NCI-H1436 (cell line): ENCODE results near the gene KLHL30.

ENCODE experiments used
- DNase-seq: peaks from one replicate; lab custom pipeline; 2025; lab: John Stamatoyannopoulos, UW

The KLHL30 gene

DNA sequence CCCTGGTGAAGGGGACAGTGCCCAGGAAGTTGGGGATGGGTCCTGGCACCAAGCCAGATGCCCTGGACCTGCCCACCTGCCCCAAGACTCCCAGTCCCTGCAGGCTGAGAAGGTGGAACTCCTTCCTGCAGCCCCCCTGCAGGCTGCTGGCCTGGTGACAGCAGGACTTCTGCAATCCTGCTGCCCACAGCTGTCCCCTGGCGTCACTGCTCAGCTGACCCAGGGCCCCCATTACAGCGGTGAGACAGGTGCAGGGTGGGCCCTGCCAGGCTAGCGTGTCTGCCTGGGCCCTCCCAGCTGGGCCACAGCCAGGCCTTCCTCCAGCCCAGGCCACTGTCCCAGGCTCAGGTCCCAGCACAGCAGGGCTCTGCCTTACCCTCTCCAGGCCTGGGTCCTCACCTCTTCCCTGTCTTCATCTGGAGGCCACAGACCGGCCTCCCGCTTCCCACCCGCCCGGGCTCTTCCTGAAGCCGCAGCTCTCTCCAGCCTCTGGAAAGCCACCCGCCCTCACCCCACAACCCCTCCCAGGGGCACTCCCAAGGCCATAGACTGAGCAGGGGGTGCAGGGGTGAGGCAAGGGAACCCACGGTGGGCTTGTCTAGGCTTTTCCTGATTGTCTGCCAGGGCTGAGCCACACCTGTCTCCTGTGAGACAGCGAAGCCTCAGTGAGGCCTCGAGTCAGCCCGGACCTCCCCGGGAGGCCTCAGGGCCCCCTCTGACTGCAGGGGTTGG lies 11.5 kb downstream of the KLHL30 start:
- DNase-seq, result no peak

DNA sequence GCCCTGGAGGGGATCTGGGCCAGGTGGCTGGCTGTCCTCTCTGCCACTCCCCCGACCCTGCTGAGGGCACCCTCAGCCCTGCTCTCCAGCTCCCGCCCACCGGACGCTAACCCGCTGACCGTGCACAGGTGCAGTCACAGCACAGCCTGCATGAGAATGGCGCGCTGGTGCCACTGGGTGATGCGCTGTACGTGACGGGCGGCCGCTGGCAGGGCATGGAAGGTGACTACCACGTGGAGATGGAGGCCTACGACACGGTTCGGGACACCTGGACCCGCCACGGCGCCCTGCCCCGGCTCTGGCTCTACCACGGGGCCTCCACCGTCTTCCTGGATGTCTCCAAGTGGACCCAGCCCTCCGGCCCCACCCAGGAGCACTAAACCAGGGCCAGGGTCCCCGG lies 12.2 kb downstream of the KLHL30 start:
- DNase-seq, result no peak

- no peak for DNase-seq
Observed at GRCh38 chr2:238151205-238151604, 12.7 kb downstream of the KLHL30 start.

GRCh38 chr2:238151628-238152235 lies 13.3 kb downstream of the KLHL30 start:
- no peak for DNase-seq

GRCh38 chr2:238152771-238153688 lies 14.6 kb downstream of the KLHL30 start:
- DNase-seq, result no peak

GRCh38 chr2:238154570-238154969 lies 16.1 kb downstream of the KLHL30 start:
- no peak for DNase-seq

- no peak for DNase-seq
Observed at GRCh38 chr2:238155051-238155760, 16.7 kb downstream of the KLHL30 start.

DNA sequence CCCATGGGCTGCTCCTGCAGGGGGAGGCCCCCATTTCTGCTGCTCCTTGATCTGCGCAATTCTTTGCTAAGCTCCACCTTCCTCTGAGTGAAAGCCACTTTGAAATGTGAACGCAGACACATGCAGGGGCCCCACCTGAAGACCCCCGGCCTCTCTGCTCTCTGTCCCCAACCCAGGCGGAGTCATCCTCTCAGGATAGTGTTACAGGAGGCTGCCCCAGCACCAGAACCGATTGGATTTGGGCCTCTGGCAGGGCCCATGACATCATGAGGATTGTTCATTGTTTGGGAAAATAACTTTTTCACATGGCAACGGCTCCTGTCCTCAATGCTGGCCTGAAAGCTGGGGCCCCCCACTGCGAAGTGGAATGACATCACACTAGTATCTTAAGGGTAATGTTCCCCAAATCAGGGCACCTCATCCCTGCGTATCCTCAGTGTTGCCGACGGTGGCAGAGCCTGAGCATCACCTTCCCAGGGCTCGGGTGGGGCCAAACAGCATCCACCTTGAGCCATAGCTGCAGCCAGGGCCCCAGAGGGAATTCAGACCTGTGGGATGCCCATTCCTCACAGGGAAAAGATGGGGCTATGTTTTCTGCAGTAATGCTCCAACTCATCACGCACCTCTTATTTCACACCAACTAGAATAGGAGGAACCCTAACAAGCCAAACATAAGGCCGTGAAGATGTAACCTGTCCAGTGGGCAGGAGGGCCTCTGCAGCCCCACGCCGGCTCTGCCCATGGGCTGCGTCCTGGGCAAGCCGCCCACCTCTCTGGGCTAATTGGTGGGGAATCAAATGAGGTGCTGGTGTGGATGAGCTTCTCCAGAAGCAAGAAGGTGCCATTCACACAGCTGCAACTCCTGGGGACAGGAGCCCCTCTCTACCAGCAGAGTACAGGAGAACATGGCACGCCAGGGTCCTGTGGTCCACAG lies 17.6 kb downstream of the KLHL30 start:
- DNase-seq, result no peak

- DNase-seq, result no peak
Observed at GRCh38 chr2:238157506-238158017, 19.1 kb downstream of the KLHL30 start.

GRCh38 chr2:238158018-238158508 lies 19.6 kb downstream of the KLHL30 start:
- no peak for DNase-seq

DNA sequence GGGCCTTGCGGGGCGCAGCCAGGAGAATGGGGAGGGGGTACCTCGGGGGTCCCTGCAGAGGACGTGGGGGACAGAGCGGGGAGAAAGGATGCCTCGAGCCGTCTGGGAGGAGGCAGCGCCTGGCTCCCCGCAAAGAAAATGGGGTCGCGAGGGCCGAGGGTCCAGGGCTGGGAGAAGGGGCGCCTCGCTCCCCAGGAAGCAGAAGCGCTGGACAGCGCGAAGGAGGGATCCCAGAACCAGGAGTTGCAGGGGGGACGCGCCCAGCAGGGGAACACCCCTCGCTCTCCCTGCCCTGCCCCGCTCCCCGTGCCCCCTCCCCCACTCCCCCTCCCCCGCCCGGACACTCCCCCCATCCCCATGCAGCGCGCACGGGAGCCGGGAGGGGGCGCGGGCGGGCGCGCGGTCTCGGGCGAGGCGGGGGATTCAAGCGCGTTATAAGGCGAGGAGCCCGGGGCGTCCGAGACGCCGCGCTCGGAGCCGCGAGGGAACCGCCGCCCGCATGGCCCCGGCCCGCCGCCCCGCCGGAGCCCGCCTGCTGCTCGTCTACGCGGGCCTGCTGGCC lies 20.1 kb downstream of the KLHL30 start, which contains the start of gene ERFE:
ERFE (plus strand) TSS at position 462 of the 562 bp plus-strand sequence; CDS start at position 500, 38 bp downstream.
- peak; percentile 70 for DNase-seq

GRCh38 chr2:238159071-238159539 lies 20.6 kb downstream of the KLHL30 start:
- DNase-seq, result no peak

DNA sequence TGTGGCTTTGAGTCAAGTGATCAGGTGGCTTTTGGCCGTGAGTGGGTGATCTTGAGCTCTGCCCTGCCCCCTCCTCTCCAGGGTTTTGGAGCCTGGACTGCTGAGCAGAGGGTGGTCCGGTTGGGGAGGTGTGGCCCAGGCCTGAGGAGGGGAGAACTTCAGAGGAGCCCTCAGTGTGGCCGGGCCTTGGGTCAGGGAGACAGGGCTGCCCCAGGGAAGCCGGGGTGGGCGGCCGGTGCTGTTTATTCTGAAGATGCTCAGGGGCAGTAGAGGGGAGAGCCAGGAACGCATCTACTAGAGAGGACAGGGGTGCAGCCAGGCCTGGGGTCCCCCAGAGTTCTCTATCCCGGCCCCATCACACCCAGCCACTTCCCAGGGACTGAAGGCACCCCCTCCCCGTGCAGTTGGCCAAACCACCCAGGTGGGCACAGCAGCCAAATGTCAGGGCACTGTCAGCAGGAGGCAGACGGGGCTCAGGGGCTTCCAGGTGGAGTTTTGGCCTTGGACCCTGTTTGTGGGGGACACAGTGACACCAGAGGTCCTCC lies 21.3 kb downstream of the KLHL30 start:
- no peak for DNase-seq

DNA sequence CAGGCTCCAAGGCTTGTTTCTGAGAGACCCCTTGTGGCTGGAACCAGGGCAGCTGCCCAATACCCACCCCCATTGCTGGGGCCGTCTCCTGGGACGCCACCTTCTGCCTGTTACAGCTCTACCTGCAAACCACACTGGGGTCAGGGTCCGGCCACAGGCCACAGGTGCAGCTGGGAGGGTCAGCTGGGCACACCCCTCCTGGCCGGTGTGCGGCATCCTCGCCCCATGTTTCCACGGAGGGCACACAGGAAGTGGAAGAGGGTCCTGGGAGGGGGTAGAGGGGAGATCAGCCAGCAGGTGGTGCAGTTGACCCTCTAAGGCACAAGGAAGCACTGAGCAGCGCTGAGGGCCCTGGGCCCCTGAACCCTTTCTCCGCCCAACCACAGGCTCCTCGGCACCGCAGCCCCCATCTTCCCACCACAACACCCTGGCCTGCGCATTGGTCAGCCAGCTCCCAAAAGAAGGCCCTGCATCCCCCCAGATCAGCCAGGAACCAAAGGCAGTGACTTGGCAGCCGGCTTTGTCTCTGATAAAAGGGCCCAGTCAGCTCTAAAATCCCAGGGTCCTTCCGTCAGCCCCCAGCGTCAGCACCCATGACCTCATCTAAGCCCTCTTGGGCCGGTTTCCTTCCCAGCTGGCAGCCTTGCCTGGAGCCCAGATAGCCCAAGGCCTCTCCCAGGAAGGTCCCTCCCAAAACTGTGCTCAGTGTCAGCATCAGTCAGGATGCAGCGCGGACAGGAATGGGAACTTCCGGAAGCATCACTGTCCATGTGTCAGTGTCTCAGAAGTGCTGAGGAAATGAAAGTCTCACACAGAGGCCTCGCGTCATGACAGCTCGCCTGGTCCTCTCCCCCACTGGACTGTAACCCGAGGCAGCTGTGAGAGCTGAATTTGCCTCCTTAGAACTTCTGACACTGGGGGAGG lies 22.0 kb downstream of the KLHL30 start:
- peak; percentile 9 for DNase-seq

DNA sequence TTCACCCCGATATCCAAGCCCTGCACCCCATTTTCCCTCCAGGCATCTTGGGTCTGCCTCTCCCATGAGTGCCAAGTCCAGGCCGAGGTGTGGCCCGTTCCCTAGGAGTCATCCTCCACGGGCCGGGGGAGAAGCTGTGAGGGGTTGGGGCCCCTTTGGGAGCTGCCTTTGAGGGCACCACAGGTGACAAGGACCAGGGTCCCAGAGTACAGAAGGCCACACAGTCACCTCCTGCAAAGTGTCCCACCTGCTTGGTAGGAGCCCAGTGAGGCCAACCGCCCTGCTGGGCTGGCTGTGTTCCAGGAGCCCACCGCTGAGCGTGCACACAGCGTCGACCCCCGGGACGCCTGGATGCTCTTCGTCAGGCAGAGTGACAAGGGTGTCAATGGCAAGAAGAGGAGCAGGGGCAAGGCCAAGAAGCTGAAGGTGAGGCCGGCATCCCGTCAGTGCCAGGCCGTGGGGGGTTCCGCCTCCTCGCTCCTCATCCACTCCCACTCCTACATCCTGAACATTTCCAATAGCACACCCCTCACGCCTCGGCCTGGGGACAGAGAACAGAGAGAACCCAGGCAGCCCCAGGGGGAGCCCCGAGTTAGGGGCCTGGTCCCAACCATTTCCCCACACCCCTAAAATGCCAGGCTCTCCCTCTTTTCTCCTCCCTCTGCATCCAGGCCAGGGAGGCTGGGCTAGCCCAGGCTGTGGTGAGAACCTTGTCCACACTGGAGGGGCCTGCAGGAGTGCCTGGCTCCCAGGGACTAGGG lies 23.0 kb downstream of the KLHL30 start:
- no peak for DNase-seq

- DNase-seq, result no peak
Observed at GRCh38 chr2:238162251-238162845, 23.9 kb downstream of the KLHL30 start.

GRCh38 chr2:238162846-238163441 lies 24.5 kb downstream of the KLHL30 start:
- no peak for DNase-seq
